Effector CD8-positive, alpha-beta T cell (primary cell): ENCODE results near the gene EML2.
"Not testable (repeated sequence)": the region's sequence is repeated elsewhere in the genome, so short reads cannot be mapped to it uniquely, and the experiment has no call there.

Experiments
- DNase-seq: peaks from one replicate; lab custom pipeline; 2025; lab: John Stamatoyannopoulos, UW
- total RNA-seq, 4 experiments: gene quantifications; one replicate each; lab custom pipeline; 2026; lab: John Stamatoyannopoulos, UW

The EML2 gene
- total RNA-seq: 59.8 to 78.5 (median 74.0) reads per million in 4 experiments

DNA sequence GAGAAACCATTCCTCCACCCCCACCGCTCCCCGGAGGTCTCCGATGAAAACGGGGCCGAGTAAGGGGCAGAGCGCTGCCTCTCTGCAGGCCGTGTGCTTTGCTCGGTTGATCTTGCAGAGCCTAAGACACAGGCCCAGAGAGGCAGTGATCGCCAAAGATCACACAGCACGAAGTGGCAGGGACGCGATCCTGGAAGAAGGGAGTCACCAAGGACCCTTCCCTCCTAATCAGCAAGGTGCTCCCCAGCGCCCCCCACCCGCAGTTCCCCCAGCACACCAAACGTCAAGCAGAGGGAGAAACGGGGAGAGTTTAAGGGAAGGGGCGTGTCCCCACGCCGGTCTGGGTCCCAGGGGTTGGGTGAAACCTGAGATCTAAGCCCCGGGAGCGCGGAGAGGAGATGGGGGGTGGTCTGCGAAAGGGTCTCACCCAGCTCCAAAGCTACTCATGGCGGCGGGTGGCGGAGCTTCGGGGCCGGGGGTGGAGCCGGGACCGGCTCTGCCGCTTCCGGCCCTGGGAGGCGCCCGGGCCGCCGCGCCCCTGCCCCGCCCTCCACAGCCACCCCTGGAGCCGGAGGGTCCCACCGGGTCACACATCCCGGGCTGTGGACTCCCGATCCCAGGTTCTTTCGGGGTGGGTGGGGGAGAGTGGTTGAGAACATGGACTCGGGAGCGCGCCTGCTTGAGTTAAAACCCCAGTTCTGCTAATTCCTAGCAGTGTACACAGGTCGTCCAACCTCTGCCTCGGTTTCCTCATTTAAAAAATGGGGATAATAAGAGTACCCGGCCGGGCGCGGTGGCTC lies at the start of gene EML2:
Gene EML2 (minus strand): TSS at position 468 of the 800 bp plus-strand sequence. CDS start 21 bp downstream, at position 447.
- peak; percentile 38 for DNase-seq

DNA sequence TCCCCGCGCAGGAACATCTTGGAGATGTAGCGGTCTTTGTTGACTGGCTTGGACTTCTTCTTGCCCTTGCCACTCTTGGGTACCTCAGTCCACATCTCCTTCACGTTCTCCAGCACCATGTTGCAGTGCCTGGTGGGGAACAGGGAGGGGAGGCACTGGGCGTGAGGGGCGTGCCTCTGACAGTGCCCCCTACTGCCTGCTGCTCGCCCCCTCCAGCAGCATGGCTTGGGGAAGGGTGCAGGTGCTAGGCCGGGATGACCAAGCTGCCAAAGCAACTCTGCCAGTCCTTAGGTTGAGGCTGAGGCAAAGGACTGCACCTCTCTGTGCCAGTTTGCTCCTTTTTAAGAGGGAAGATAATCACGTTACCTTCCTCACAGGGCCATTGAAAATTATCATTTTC lies 48.4 kb upstream of the EML2 start:
- no peak for DNase-seq

DNA sequence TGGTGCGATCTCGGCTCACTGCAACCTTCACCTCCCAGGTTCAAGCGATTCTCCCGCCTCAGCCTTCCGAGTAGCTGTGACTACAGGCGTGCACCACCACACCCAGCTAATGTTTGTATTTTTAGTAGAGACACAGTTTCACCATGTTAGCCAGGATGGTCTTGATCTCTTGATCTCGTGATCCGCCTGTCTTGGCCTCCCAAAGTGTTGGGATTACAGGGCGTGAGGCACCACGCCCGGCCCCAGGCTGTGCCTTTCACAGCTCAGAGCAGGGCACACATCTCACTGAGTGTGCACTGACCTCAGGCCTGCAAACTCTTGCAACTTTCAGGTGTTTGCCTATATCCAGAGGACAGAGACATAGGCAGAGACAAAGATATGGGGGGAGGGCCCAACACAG lies 45.8 kb upstream of the EML2 start:
- DNase-seq: not testable (repeated sequence)

DNA sequence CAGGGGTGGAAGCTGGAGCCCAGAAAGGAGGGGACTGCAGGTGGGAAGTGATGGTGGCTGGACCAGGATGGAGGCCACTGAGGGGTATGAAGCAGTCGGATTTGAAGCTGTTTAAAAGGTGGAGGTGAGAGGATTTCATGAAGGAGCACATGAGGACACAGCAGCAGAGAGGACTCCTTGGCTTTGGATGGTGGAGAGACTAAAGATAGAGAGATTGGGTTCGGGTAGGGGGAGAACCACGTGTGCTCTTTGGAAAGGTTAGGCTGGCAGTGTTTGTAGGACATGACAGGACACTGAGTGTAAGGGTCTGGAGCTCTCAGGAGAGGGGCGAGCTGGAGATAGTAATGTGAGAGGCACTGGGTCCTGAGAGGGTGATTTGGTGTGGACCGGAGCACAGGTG lies 43.7 kb upstream of the EML2 start:
- DNase-seq: no peak

GRCh38 chr19:45682117-45682516 lies 42.9 kb upstream of the EML2 start:
- no peak for DNase-seq

GRCh38 chr19:45681391-45682015 lies 42.3 kb upstream of the EML2 start:
- DNase-seq: peak; percentile 77

GRCh38 chr19:45677351-45678230 lies 38.4 kb upstream of the EML2 start:
- DNase-seq: peak; percentile 82

- DNase-seq: peak; percentile 49
Observed at GRCh38 chr19:45676851-45677263, 37.7 kb upstream of the EML2 start.

DNA sequence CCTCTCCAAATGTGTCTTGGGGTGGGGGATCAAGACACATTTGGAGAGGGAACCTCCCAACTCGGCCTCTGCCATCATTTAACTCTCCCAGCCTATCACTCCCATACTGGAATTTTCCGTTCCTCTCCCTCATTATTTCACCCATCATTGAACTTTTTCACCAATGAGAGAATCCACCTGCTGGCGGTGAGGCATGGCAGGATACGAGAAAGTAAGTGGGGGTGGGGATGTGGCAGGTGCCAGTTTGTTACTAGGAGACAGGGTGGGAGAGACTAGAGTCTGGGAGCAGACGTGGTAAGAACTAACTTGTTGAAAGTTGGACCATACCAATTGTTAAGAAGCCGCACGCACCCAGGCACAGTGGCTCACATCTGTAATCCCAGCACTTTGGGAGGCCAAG lies 35.7 kb upstream of the EML2 start:
- no peak for DNase-seq

- peak; percentile 47 for DNase-seq
Observed at GRCh38 chr19:45670670-45671453, 31.7 kb upstream of the EML2 start.

DNA sequence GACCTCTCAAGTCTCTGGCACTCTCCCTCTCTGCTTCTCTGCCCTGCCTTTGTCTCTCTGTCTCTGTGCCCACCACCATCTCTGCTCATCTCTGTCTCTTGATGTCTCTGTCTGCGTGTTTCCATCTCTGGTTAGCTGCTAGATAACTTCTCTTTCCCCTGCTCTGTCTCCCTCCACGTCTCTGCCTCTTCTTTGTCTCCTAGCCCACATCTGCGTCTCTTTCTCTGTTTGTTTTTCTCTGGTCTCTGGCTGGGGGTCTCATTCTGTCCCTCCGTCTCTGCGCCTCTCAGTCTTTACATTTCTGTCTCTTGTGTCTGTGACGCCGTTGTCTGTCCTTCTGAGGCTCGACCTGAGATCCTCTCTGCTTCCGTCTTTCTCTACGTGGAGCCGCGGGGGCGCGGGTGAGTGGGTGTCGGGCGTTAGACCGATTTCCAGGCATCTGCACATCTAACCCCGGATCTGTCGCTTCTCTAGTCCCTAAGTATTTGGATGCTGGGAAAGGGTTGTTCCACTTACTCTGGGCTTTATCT lies 29.2 kb upstream of the EML2 start:
- DNase-seq: peak; percentile 8

DNA sequence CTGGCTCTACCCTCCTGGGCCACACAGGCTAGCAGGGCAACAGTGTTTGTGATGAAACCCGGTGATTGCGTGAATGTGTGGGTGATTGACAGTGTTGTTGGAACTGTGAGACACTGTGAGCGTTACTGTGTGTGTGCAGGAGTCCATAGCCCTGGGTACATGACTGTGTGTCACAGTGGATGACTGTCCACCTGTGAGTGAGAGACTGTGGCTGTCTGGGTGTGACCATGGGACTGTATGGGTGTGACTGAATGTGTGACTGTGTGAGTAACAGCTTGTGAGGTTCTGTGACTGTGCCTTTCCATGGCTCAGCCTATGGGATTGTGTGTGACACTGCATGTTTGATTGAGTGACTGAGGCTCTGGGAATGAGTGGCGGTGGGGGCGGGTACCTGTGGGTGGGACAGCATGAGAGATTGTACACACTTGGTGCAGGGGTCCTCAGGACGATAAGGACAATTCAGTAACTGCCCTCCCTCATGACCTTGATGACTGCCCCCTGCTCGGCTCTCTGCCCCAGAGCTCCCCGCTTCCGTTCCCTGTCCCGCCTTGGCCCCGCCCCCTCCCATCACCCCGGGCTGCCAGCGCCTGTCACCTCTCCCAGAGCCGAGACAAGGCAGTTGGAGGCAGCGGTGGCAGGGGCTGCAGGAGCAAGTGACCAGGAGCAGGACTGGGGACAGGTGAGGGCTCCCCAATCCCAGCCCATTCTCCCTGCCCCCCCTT lies 28.6 kb upstream of the EML2 start, which contains the start of gene GIPR:
Gene GIPR (plus strand): TSS at position 602 of the 722 bp plus-strand sequence. CDS start 1,300 bp downstream, outside the sequence.
- DNase-seq: peak; percentile 44

GRCh38 chr19:45664575-45664974 lies 25.4 kb upstream of the EML2 start:
- DNase-seq: no peak

GRCh38 chr19:45663800-45664199 lies 24.6 kb upstream of the EML2 start:
- no peak for DNase-seq

DNA sequence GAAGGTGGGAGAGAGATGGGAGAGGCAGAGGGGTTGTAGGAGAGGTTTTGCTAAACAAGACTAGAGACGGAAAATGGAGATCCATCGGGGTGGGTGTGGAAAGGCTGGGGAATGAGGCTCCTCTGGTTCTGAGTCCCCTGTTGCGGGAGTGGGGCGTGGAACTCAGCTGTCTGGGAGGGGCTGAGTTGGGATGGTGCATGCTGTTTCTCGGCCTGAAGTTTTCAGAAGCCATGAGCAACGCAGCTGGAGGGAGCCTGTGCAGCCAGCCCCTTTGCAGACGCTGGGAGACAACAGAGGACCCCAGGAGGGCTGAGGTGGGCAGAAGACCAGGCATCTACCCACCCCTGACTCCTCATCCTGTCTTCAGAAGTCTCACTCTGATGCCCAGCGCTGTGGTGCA lies 21.4 kb upstream of the EML2 start:
- no peak for DNase-seq

DNA sequence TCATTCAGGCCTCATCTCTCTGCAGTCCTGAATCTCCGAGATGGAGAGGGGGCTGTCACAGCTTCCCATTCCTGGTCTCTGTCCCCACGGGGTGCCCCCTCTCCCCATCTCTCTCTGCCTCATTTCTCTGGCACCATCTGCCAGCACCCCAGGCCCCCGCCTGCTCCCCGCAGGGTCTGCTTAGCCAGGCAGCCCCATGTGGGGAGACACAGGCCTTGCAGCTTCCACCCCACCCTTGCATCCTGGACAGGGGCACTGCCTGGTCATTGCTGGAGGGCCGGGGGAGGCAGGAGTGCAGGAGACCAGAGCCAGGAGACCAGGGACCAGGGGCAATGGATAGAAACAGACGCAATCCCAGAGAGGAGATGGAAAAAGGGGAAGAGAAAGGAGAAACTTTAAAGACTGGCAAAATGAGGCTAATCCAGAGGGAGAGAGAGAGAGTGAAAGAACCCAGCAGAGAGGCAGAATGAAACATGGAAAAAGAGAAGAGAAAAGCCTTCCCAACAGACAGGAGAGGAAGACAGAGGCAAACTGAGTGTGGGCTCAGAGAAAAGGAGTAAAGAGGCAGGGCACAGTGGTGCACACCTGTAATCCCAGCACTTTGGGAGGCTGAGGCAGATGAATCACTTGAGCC lies 20.0 kb upstream of the EML2 start:
- no peak for DNase-seq

DNA sequence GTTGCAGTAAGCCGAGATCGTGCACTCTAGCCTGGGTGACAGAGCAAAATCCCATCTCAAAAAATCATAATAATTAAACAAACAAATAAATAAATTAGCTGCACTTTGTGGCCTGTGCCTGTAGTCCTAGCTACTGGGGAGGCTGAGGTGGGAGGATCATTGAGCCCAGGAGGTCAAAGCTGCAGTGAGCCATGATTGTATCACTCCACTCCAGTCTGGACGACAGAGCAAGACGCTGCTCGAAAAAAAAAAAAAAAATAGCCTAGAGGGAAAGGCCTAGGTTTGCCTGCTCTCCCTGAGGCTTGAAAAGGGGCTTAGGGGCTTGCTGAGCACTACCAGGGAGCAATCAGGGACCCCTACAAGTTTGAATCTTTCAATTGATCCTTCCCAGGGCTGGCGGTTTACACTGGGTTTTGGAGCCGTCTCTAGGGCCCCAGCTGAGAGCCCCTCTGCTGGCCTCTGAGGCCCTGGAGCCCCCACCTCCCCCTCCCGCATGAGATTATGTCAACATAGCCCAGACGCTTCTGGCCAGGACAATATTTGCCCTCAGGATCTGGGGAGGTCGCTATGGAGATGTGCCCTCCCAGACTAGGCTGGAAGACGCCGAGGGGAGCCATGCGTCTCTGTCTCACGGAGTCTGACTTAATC lies 18.4 kb upstream of the EML2 start:
- DNase-seq: no peak

DNA sequence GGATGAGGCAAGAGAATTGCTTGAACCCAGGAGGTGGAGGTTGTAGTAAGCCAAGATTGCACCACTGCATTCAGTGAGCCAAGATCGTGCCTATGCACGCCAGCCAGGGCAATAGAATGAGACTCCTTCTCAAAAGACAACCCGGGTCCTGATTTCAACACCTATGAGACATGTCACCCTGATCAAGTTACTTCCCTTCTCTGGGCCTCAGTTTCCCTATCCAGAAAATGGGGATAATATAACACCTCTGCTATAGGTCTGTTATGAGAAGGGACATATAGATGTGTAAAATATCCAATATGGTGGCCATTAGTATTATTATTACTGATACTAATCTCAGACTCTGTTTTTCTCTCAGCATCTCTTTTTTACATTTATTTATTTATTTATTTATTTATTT lies 15.9 kb upstream of the EML2 start:
- DNase-seq: no peak

DNA sequence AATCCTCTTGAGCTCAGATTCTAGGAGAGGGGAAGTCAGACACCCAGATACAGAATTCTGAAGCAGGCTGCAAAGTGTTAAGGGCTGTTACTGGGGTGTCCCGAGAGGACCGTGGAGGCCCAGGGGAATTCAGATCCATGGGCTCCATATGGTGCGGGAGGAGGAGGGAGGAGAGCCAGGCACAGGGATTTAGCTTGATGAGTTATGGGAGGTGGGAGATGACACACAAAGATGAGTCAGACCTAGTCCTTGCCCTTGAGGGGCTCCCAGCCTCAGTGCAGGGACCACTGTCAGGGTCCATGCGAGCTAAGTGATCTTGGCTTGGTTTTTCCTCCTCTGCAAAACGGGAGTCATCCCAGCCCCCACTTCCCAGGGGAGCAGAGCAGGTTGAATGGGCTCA lies 14.4 kb upstream of the EML2 start:
- no peak for DNase-seq
